Muscle of back (tissue), 10 donors: Measurements from ENCODE around the gene SERPINB4. TPM values are rescaled to one million over a fixed set of nuclear protein-coding genes. Genes with fewer than 3 reads are reported as not detected.

ENCODE experiments used
- polyA plus RNA-seq, 10 donors: library from polyadenylated mRNA; unstranded; fragments of 120-200 nt; gene quantifications; one replicate each; pipeline ENCODE4 v1.2.1, GENCODE V29; 2013; ENCODE audit not compliant: insufficient read length in 10 of 10

Gene SERPINB4
- polyA plus RNA-seq, 10 donors, result 0.18 to 3.9 TPM; not detected in 8

Other genes starting within 250 kb of the SERPINB4 start
- 10 to 100 TPM; 20.1 to 30.6 (median 26.3) TPM for gene VPS4B, start 221.8 kb downstream of the SERPINB4 start, polyA plus RNA-seq
- gene SERPINB5, start 167.3 kb downstream of the SERPINB4 start, polyA plus RNA-seq, result 1 to 10 TPM in 2 of 10 donors, not detected in 8; 5.6 to 9.8 TPM
- 1 to 10 TPM in 1 of 10 donors, under 1 TPM in 9; 0.35 to 1.8 (median 0.57) TPM for gene SERPINB12, start 101.9 kb downstream of the SERPINB4 start, polyA plus RNA-seq
- 1 to 10 TPM in 2 of 10 donors, under 1 TPM in 1, not detected in 7; 0.08 to 4.6 (median 4.0) TPM for gene SERPINB13, start 56.9 kb downstream of the SERPINB4 start, polyA plus RNA-seq
- 1 to 10 TPM in 1 of 10 donors, under 1 TPM in 1, not detected in 8; 0.57 to 4.3 TPM for gene SERPINB3, start 17.6 kb upstream of the SERPINB4 start, polyA plus RNA-seq
- not detected for gene SERPINB11, start 58.7 kb upstream of the SERPINB4 start, polyA plus RNA-seq
- gene SERPINB7, start 131.2 kb upstream of the SERPINB4 start, polyA plus RNA-seq, result 1 to 10 TPM in 2 of 10 donors, not detected in 8; 2.1 to 7.3 TPM
- 10 to 100 TPM in 1 of 10 donors, 1 to 10 TPM in 1, under 1 TPM in 5, not detected in 3; 0.13 to 14.1 (median 0.23) TPM for gene SERPINB2, start 243.4 kb upstream of the SERPINB4 start, polyA plus RNA-seq